CD14-positive monocyte (primary cell): ENCODE data around the gene OPRM1. TPM values are rescaled to one million over a fixed set of nuclear protein-coding genes. Genes with fewer than 3 reads are reported as not detected.

ENCODE experiments used
- DNase-seq, 3 donors: peaks; one replicate each; pipeline ENCODE4 v3.0.0-alpha.2; 2011 to 2022
- H2AFZ ChIP-seq: 2 replicates; pipeline ENCODE4 v1.6.0; 2012; ENCODE audit warnings: mild to moderate bottlenecking, low read depth, low read length, inconsistent platforms; ENCODE audit not compliant: insufficient read depth, poor library complexity, severe bottlenecking
- H3K27ac ChIP-seq, 2 donors: 1 replicate in 1 of 2; 2 replicates in 1 of 2; pipeline ENCODE4 v1.5.1; 2012 to 2013; ENCODE audit warnings: low read length in 2 of 2, control low read depth in 1 of 2, inconsistent platforms in 1 of 2, low read depth in 1 of 2, mild to moderate bottlenecking in 1 of 2
- H3K27me3 ChIP-seq, 2 donors: one replicate each; pipeline versions ENCODE4 v1.6.0 to v1.6.1; 2011 to 2013; ENCODE audit warnings: low read length in 2 of 2; ENCODE audit not compliant: control insufficient read depth in 2 of 2, insufficient read depth in 2 of 2
- H3K36me3 ChIP-seq, 2 donors: replicated peaks in 1 of 2; 1 replicate in 1 of 2; 2 replicates in 1 of 2; pipeline versions ENCODE4 v1.5.1 to v1.6.1; 2012 to 2013; ENCODE audit warnings: low read length in 2 of 2, control low read depth in 1 of 2, inconsistent platforms in 1 of 2, mild to moderate bottlenecking in 1 of 2; ENCODE audit not compliant: insufficient read depth in 2 of 2, control insufficient read depth in 1 of 2
- H3K4me1 ChIP-seq, 2 donors: 1 replicate in 1 of 2; 2 replicates in 1 of 2; pipeline versions ENCODE4 v1.5.1 to v1.6.1; 2012 to 2013; ENCODE audit warnings: low read length in 2 of 2, control low read depth in 1 of 2, inconsistent platforms in 1 of 2, mild to moderate bottlenecking in 1 of 2, moderate library complexity in 1 of 2; ENCODE audit not compliant: insufficient read depth in 2 of 2, control insufficient read depth in 1 of 2
- H3K4me2 ChIP-seq: replicated peaks from 2 replicates; pipeline ENCODE3; 2012; ENCODE audit warnings: low read length, moderate library complexity, mild to moderate bottlenecking; ENCODE audit not compliant: poor library complexity, severe bottlenecking; ENCODE audit errors: extremely low read depth
- H3K4me3 ChIP-seq, 3 experiments: fragments of 200-600 bp in 1 of 3; sonication (generic) in 1 of 3; replicated peaks in 1 of 3; 1 replicate in 2 of 3; 2 replicates in 1 of 3; pipeline ENCODE4 v1.5.1; 2011 to 2013; ENCODE audit warnings: low read length in 3 of 3, mild to moderate bottlenecking in 3 of 3, control low read depth in 2 of 3, low read depth in 2 of 3, inconsistent platforms in 1 of 3, moderate library complexity in 1 of 3
- H3K79me2 ChIP-seq: 2 replicates; pipeline ENCODE4 v1.6.0; 2012; ENCODE audit warnings: mild to moderate bottlenecking, control low read depth, inconsistent platforms, low read length, moderate library complexity; ENCODE audit not compliant: insufficient read depth
- H3K9ac ChIP-seq: 2 replicates; pipeline ENCODE4 v1.6.0; 2017; ENCODE audit warnings: low read length, mild to moderate bottlenecking; ENCODE audit not compliant: insufficient read depth, poor library complexity, severe bottlenecking
- H3K9me3 ChIP-seq, 2 donors: replicated peaks in 1 of 2; 1 replicate in 1 of 2; 2 replicates in 1 of 2; pipeline versions ENCODE4 v1.5.1 to v1.6.1; 2012 to 2013; ENCODE audit warnings: low read length in 2 of 2, control low read depth in 1 of 2; ENCODE audit not compliant: control insufficient read depth in 1 of 2, insufficient read depth in 1 of 2
- H4K20me1 ChIP-seq: 2 replicates; pipeline ENCODE4 v1.6.0; 2012; ENCODE audit warnings: mild to moderate bottlenecking, low read length, control low read depth, moderate library complexity; ENCODE audit not compliant: insufficient read depth
- H3K27ac Mint-ChIP-seq, 7 donors: one replicate each; pipeline ENCODE4 v1.8.0; 2020; ENCODE audit warnings: mild to moderate bottlenecking in 7 of 7, mixed read lengths in 7 of 7, moderate library complexity in 6 of 7, inconsistent platforms in 2 of 7
- H3K27me3 Mint-ChIP-seq, 3 donors: one replicate each; pipeline ENCODE4 v1.8.0; 2021 to 2022; ENCODE audit warnings: low read depth in 3 of 3, mild to moderate bottlenecking in 3 of 3, mixed read lengths in 3 of 3, moderate library complexity in 3 of 3, inconsistent platforms in 1 of 3
- H3K36me3 Mint-ChIP-seq, 2 donors: one replicate each; pipeline ENCODE4 v1.8.0; 2020; ENCODE audit warnings: mixed read lengths in 2 of 2, inconsistent platforms in 1 of 2, mild to moderate bottlenecking in 1 of 2
- H3K4me1 Mint-ChIP-seq: one replicate; pipeline ENCODE4 v1.8.0; 2020; ENCODE audit warnings: mild to moderate bottlenecking, mixed read lengths
- H3K4me3 Mint-ChIP-seq, 2 donors: one replicate each; pipeline ENCODE4 v1.8.0; 2020; ENCODE audit warnings: mild to moderate bottlenecking in 2 of 2, mixed read lengths in 2 of 2, moderate library complexity in 1 of 2
- H3K9me3 Mint-ChIP-seq, 7 donors: one replicate each; pipeline ENCODE4 v1.8.0; 2020 to 2022; ENCODE audit warnings: mixed read lengths in 7 of 7, mild to moderate bottlenecking in 6 of 7, moderate library complexity in 6 of 7, inconsistent platforms in 2 of 7
- WGBS: methylation state at CpG from one replicate; pipeline ENCODE4 v1.1.5; 2013; ENCODE audit warnings: missing lambda C conversion rate; ENCODE audit not compliant: insufficient coverage; 5-methylcytosine and 5-hydroxymethylcytosine counted together
- intact Hi-C, 2 donors: fragments of 100-400 bp; cut with micrococcal nuclease; formaldehyde crosslinking; loops; one replicate each; pipeline versions ENCODE4 v1.15.0 to v1.15.1; 2023
- polyA plus RNA-seq, 3 donors: library from polyadenylated mRNA; depleted of rRNA in 1 of 3; unstranded in 2 of 3; stranded (reverse) in 1 of 3; fragments of 300-500 nt in 2 of 3; fragments of >200 nt in 1 of 3; fragmentation: Illumina TruSeq in 2 of 3; gene quantifications; 1 replicate in 2 of 3; 2 replicates in 1 of 3; pipeline ENCODE4 v1.2.3, GENCODE V29; 2012 to 2021
- TF ChIP-seq, protein P1 (sequence below): fragments of 200-600 bp; IDR thresholded peaks from one replicate; pipeline ENCODE4 v1.8.0; 2022; ENCODE audit warnings: antibody characterized with exemption, mild to moderate bottlenecking

Gene OPRM1
- polyA plus RNA-seq, 3 donors = not detected

DNA sequence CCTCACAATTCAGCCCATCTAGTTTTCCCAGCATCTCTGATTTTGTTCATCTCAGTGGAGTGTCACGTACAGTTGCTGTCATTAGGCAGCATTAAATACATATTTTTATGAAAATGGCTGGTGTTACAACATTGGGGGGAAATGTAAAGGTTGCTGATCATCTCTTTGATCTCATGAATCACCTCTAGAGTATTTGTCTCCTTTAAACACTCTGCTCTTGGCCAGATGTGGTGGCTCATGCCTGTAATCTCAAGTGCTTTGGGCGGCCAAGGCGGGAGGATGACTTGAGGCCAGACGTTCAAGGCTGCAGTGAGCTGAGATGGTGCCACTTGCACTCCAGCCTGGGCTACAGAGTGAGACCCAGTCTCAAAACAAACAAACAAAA lies 189.5 kb downstream of the OPRM1 start:
- Histone ChIP-seq H3K9me3 (no peaks in the 10 kb centered on the region), H3K36me3 (peaks cover 12 to 72% of the 10 kb centered on the region in 2 donors), H3K27ac (peak overlapping the region in 1 of 2 donors; percentile 50), H2AFZ (no peak overlapping the region), H3K9ac (no peak overlapping the region), H3K79me2 (peaks cover 67% of the 10 kb centered on the region), H3K4me3 (no peak overlapping the region), H3K4me2 (no peak overlapping the region), H3K27me3 (no peaks in the 10 kb centered on the region), H4K20me1 (peaks cover 57% of the 10 kb centered on the region), H3K4me1 (peaks cover 4 to 21% of the 10 kb centered on the region in 2 donors)
- 100% methylated on average over 3 of the region's 4 CpGs for WGBS
- TF ChIP-seq, protein P1, sequence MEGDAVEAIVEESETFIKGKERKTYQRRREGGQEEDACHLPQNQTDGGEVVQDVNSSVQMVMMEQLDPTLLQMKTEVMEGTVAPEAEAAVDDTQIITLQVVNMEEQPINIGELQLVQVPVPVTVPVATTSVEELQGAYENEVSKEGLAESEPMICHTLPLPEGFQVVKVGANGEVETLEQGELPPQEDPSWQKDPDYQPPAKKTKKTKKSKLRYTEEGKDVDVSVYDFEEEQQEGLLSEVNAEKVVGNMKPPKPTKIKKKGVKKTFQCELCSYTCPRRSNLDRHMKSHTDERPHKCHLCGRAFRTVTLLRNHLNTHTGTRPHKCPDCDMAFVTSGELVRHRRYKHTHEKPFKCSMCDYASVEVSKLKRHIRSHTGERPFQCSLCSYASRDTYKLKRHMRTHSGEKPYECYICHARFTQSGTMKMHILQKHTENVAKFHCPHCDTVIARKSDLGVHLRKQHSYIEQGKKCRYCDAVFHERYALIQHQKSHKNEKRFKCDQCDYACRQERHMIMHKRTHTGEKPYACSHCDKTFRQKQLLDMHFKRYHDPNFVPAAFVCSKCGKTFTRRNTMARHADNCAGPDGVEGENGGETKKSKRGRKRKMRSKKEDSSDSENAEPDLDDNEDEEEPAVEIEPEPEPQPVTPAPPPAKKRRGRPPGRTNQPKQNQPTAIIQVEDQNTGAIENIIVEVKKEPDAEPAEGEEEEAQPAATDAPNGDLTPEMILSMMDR = no peak
- intact Hi-C loops = no loop called here
- H3K27ac Mint-ChIP-seq = peak overlapping the region in 2 of 7 donors; percentile 7 to 21
- no peak overlapping the region for H3K4me3 Mint-ChIP-seq
- peaks cover 36 to 56% of the 10 kb centered on the region in 2 donors for H3K36me3 Mint-ChIP-seq
- peaks cover 30% of the 10 kb centered on the region for H3K4me1 Mint-ChIP-seq
- H3K27me3 Mint-ChIP-seq = no peaks in the 10 kb centered on the region
- peaks cover 0 to 3% (median 0%) of the 10 kb centered on the region in 7 donors for H3K9me3 Mint-ChIP-seq
- no peak for DNase-seq

DNA sequence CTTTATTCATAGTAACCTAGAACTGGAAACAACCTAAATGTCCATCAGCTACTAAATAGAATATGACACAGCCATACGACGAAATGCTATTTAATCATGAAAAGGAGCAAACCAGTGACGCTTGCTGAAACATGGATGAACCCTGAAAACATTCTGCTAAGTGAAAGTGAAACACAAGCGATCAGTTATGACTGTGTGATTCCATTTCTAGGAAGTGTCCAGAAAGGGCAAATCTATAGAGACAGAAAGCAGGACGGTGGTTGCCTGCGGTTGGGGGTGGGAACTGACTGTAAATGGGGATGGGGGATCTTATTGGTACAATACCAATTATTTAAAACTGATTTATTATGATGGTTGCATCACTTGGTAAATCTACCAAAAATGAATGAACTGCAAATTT lies 190.7 kb downstream of the OPRM1 start:
- DNase-seq = peak in 1 of 3 donors; percentile 11
- WGBS = 95% methylated on average over 4 of the region's 6 CpGs
- H3K79me2 ChIP-seq = peaks cover 63% of the 10 kb centered on the region
- H3K9me3 ChIP-seq = no peaks in the 10 kb centered on the region
- H4K20me1 ChIP-seq = peaks cover 60% of the 10 kb centered on the region
- peaks cover 17 to 34% of the 10 kb centered on the region in 2 donors for H3K4me1 ChIP-seq
- peak overlapping the region; percentile 61 to 66 for H3K4me3 Mint-ChIP-seq
- no peak overlapping the region for H3K9ac ChIP-seq
- H3K36me3 ChIP-seq = peaks cover 6 to 64% of the 10 kb centered on the region in 2 donors
- peak overlapping the region in 1 of 3 experiments; percentile 15 for H3K4me3 ChIP-seq
- H3K36me3 Mint-ChIP-seq = peaks cover 30 to 49% of the 10 kb centered on the region in 2 donors
- peaks cover 0 to 3% (median 0%) of the 10 kb centered on the region in 7 donors for H3K9me3 Mint-ChIP-seq
- H2AFZ ChIP-seq = no peak overlapping the region
- H3K27me3 ChIP-seq = no peaks in the 10 kb centered on the region
- H3K27ac ChIP-seq = peak overlapping the region in 1 of 2 donors; percentile 56
- peak overlapping the region; percentile 37 for H3K4me2 ChIP-seq
- TF ChIP-seq, protein P1 = no peak
- intact Hi-C loops = no loop called here
- peaks cover 43% of the 10 kb centered on the region for H3K4me1 Mint-ChIP-seq
- peak overlapping the region in 5 of 7 donors; percentile 35 to 72 (median 54) for H3K27ac Mint-ChIP-seq
- H3K27me3 Mint-ChIP-seq = no peaks in the 10 kb centered on the region
